ENCODE data around the gene FASTKD3.
A peak's percentile ranks its signal among the peaks of the same experiment; 100 is the strongest.

FASTKD3 gene

DNA sequence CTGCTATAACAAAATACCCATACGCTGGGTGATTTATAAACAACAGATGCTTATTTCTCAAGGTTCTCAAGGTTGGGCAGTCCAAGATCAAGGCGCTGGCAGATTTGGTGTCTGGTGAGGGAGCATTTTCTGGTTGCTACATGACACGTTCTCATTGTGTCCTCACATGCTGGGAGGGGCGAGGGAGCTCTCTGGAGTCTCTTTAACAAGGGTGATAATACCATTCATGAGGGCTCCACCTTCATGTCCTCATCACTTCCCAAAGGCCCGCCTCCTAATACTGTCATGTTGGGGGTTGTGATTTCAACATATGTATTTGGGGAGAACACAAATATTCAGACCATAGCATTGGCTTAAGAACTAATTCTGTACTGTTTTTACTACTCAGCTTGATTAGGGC lies 22.5 kb downstream of the FASTKD3 start:
- no peak for DNase-seq

- DNase-seq = no peak
Measured at GRCh38 chr5:7845557-7845956, 23.3 kb downstream of the FASTKD3 start.

DNA sequence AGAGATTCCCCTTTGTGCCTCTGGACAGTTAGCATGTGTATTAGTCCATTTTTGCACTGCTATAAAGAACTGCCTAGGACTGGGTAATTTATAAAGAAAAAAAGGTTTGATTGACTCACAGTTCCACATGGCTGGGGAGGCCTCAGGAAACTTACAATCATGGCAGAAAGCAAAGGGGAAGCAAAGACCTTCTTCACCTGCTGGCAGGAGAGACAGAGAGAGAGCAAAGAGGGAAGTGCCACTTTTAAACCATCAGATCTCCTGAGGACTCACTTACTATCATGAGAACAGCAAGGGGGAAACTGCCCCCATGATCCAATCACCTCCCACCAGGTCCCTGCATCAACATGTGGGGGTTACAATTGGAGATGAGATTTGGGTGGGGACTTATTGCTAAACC lies 23.9 kb downstream of the FASTKD3 start:
- DNase-seq = no peak

- no peak for DNase-seq
Measured at GRCh38 chr5:7842531-7842930, 26.3 kb downstream of the FASTKD3 start.

- peak; percentile 16 for DNase-seq
Measured at GRCh38 chr5:7837403-7837802, 31.4 kb downstream of the FASTKD3 start.

DNA sequence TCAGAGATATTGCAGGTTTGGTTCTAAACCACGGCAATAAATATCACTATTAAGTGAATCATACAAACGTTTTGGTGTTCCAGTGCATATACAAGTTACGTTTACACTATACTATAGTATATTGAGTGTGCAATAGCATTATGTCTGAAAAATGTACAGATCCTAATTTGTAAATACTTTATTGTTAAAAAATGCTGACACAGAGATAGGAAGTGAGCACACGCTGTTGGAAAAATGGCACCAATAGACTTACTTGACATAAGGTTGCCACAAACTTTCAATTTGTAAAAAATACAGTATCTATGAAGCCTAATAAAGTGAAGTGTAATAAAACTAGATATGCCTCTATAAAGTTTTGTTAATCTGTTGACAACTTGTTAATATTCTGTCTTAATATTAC lies 33.8 kb downstream of the FASTKD3 start:
- no peak for DNase-seq

- no peak for DNase-seq
Measured at GRCh38 chr5:7828269-7828668, 40.6 kb downstream of the FASTKD3 start.

DNA sequence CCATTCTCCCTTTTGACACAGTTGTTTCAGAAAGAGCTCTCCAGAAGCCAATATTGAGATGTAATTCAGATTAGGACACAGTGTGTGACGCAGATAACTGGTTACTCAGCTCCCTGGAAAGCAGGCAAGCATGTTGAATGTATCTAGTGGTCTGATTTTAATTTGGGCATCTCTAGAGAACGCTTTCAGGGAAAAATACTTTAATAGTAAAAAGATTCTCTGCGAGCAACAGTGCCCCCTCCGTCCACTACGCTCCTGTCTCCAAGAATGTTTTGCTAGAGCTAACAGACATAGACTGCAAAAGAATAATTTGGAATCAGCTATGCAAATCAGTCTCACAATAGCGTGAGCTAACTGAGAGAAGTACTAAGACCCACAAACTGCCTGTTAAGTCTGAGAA lies 41.2 kb downstream of the FASTKD3 start:
- DNase-seq = no peak

- no peak for DNase-seq
Measured at GRCh38 chr5:7825630-7826029, 43.2 kb downstream of the FASTKD3 start.

DNA sequence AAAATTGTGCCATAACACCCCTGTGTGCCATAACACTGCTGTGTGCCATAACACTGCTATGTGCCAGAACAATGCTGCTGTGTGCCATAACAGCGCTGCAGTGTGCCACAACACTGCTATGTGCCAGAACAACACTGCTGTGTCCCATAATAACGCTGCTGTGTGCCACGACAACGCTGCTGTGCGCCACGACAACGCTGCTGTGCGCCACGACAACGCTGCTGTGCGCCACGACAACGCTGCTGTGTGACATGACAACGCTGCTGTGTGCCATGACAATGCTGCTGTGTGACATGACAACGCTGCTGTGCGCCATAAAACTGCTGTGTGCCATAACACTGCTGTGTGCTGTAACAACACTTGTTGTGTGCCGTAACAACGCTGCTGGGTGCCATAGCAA lies 43.8 kb downstream of the FASTKD3 start:
- DNase-seq = no peak

GRCh38 chr5:7823594-7823993 lies 45.2 kb downstream of the FASTKD3 start:
- no peak for DNase-seq

DNA sequence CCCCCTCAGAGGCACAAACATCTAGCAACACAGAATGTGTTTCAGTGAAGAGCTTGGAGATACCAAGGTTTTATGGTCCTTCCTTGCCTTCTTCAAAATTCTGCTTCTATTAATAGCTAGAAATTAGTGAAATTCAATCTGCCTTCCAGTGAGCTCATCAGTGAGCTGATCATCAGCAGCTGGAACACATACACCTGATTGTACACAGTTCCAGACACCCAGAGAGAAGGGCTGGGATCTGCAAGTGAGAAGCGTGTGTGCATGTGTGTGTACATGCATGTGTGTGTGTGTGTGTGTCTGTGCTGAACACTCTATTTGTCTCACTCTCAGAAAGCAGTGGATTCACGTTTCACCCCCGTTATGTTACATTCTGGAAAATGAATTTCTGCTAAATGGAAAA lies 46.4 kb downstream of the FASTKD3 start:
- DNase-seq = no peak

DNA sequence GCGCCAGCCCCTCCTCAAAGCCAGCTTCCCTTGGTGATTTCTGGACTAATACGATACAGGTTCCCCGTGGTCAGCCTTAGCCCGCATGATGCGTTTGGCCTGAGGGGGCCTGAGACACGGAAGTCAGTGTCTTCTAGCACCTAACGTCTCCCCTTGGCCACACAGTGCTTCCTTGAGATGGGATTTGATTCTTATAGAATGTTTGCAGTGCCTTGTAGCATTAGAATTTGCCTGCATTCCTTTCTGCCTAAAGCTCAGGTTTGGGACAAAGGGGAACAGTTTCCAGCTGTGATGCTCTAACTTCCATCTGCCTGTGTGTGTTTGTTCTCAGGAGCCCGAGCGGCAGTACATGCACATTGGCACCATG lies 52.3 kb downstream of the FASTKD3 start:
- no peak for DNase-seq

DNA sequence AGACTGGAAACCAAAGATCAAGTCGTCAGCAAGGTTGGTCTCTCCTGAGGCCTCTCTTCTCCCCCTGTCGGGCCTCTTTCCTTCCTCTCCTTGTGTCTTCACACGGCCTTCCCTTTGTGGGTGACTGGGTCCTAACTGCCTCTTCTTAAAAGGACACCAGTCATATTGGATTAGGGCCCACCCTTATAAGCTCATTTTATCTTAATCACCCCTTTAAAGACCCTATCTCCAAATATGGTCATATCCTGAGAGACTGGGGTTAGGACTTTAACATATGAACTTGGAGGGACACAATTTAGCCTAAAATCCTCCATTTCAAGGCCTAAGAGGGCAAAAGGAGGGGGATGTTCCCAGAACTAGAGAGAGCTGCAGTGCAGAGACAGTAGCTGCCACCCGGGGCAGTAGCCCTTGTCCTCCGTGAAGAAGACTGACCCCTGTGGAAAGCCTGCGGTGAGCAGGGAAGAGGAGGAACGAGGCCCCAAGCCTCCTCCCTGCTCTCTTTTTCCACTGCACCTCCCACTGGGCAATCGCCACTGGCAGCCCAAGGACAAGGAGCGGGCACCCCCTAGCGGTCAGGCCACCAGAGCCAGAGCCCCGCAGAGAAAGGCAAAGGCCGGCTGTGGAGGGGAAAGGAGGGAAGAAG lies 52.8 kb downstream of the FASTKD3 start:
- DNase-seq = peak; percentile 97

DNA sequence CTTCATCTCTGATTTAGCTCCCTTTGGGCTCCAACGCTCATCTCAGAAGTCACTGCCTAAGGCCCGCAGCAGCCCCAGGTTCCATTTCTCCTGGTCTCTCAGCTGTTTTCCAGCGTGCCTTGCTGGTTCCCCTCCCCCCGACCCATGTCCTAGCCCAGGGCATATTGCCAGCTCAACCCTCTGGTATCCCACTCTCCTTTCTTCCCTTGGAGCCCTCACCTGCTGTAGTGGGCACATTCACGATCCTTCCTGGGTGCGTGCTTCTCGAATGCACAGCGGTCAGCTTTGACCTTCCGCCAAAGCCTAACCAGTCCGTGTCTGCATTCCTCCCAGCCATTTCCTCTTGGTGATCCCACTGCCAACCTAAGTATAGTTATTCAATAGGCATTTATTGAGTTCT lies 54.0 kb downstream of the FASTKD3 start:
- no peak for DNase-seq

DNA sequence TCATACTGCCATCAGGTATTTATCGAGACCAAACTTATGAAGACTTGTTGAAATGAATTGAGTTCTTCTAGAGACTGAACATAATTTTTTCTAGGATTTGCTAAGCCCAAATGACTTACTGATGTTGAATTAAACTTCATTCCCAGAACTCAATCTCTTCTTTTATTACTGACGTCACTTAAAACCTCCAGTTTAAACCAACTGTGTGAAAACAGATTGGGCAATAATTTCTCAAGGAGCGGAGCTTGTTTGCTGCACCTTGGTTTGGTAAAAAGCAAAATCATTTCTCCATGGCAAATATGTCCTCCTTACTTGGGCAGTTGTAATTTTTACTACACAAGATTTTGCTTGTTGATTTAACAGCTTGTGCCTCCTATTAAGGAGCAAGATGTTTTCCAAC lies 55.3 kb downstream of the FASTKD3 start:
- DNase-seq = no peak

DNA sequence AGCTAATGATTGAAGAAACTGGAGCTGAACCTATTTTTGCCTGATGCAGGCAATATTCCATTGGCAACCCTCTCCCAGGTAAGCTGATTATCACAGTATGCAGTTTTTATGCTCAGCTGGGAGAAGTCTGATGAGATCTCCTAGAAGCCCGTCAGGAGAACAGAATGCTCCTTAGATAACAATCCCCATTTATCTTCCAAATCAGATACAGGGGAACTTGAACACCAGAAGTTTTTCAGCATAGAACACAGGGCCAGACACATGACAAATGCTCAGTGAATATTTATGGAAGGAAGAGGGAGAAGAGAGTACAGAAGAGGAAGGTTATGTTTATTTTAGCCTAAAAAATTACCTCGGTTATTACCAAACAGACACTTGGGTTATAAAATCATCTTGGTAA lies 55.8 kb downstream of the FASTKD3 start:
- DNase-seq = peak; percentile 1

- peak; percentile 47 for DNase-seq
Measured at GRCh38 chr5:7811715-7812114, 57.1 kb downstream of the FASTKD3 start.

Measured in islet precursor cell (in vitro differentiated cells).